IPS DF 6.9 (cell line): ENCODE measurements around the gene APOBEC3A.
A peak's percentile ranks its signal among the peaks of the same experiment; 100 is the strongest.

ENCODE experiments used
- DNase-seq: peaks from one replicate; pipeline ENCODE4 v3.0.0-alpha.2; 2013; ENCODE audit warnings: low read depth, low spot score
- H3K27ac ChIP-seq: one replicate; pipeline ENCODE4 v1.5.1; 2013; ENCODE audit warnings: low read length, control low read depth
- H3K27me3 ChIP-seq: 2 replicates; pipeline ENCODE4 v1.6.1; 2013; ENCODE audit warnings: mild to moderate bottlenecking, low read length; ENCODE audit not compliant: control insufficient read depth, insufficient read depth
- H3K36me3 ChIP-seq: 2 replicates; pipeline ENCODE4 v1.6.1; 2013; ENCODE audit warnings: low read length; ENCODE audit not compliant: control insufficient read depth, insufficient read depth
- H3K4me1 ChIP-seq: 2 replicates; pipeline ENCODE4 v1.6.1; 2013; ENCODE audit warnings: low read length; ENCODE audit not compliant: control insufficient read depth, insufficient read depth
- H3K4me3 ChIP-seq: 2 replicates; pipeline ENCODE4 v1.5.1; 2013; ENCODE audit warnings: mild to moderate bottlenecking, low read length
- H3K9me3 ChIP-seq: 2 replicates; pipeline ENCODE4 v1.6.1; 2013; ENCODE audit warnings: low read length, inconsistent platforms; ENCODE audit not compliant: control insufficient read depth, insufficient read depth
- WGBS: extraction: QIAGEN DNeasy Blood & Tissue Kit; methylation state at CpG from one replicate; pipeline ENCODE4 v1.1.7; 2013; ENCODE audit warnings: mixed read lengths, missing lambda C conversion rate; ENCODE audit not compliant: insufficient read length, insufficient coverage; 5-methylcytosine and 5-hydroxymethylcytosine counted together

Gene APOBEC3A

GRCh38 chr22:38927033-38927781 lies 30.2 kb upstream of the APOBEC3A start:
- Histone ChIP-seq H3K4me1 (no peaks in the 10 kb centered on the region), H3K36me3 (no peaks in the 10 kb centered on the region), H3K9me3 (no peaks in the 10 kb centered on the region), H3K27ac (no peak overlapping the region), H3K4me3 (peak overlapping the region; percentile 17; the same call in 1 of the 2 replicates), H3K27me3 (0 out of 2 replicates have a peak, but pooled peaks cover 2% of the 10 kb centered on the region)
- peak; percentile 48 for DNase-seq
- WGBS, result no CpG with 5 or more reads among the region's 39 CpGs

GRCh38 chr22:38930512-38930911 lies 26.9 kb upstream of the APOBEC3A start:
- H3K9me3 ChIP-seq, result no peaks in the 10 kb centered on the region
- no CpG with 5 or more reads among the region's 3 CpGs for WGBS
- no peak overlapping the region for H3K4me3 ChIP-seq
- no peak overlapping the region for H3K27ac ChIP-seq
- no peaks in the 10 kb centered on the region for H3K27me3 ChIP-seq
- DNase-seq, result no peak
- no peaks in the 10 kb centered on the region for H3K4me1 ChIP-seq
- H3K36me3 ChIP-seq, result no peaks in the 10 kb centered on the region

- no CpG with 5 or more reads among the region's 8 CpGs for WGBS
- H3K9me3 ChIP-seq, result no peaks in the 10 kb centered on the region
- H3K36me3 ChIP-seq, result no peaks in the 10 kb centered on the region
- no peaks in the 10 kb centered on the region for H3K4me1 ChIP-seq
- H3K27me3 ChIP-seq, result no peaks in the 10 kb centered on the region
- DNase-seq, result no peak
- H3K4me3 ChIP-seq, result no peak overlapping the region
- no peak overlapping the region for H3K27ac ChIP-seq
Observed at GRCh38 chr22:38935023-38935422, 22.4 kb upstream of the APOBEC3A start.

GRCh38 chr22:38935616-38936015 lies 21.8 kb upstream of the APOBEC3A start:
- no peaks in the 10 kb centered on the region for H3K36me3 ChIP-seq
- WGBS, result no CpG with 5 or more reads among the region's 13 CpGs
- no peak for DNase-seq
- H3K27me3 ChIP-seq, result no peaks in the 10 kb centered on the region
- H3K9me3 ChIP-seq, result no peaks in the 10 kb centered on the region
- no peak overlapping the region for H3K4me3 ChIP-seq
- H3K27ac ChIP-seq, result no peak overlapping the region
- H3K4me1 ChIP-seq, result no peaks in the 10 kb centered on the region

- Histone ChIP-seq H3K36me3 (no peaks in the 10 kb centered on the region), H3K27ac (no peak overlapping the region), H3K9me3 (no peaks in the 10 kb centered on the region), H3K4me1 (no peaks in the 10 kb centered on the region), H3K27me3 (no peaks in the 10 kb centered on the region), H3K4me3 (no peak overlapping the region)
- WGBS, result no CpG with 5 or more reads among the region's 17 CpGs
- no peak for DNase-seq
Observed at GRCh38 chr22:38936562-38936961, 20.8 kb upstream of the APOBEC3A start.

GRCh38 chr22:38937036-38937435 lies 20.4 kb upstream of the APOBEC3A start:
- H3K36me3 ChIP-seq, result no peaks in the 10 kb centered on the region
- H3K9me3 ChIP-seq, result no peaks in the 10 kb centered on the region
- H3K4me3 ChIP-seq, result no peak overlapping the region
- no peak overlapping the region for H3K27ac ChIP-seq
- no peak for DNase-seq
- H3K27me3 ChIP-seq, result no peaks in the 10 kb centered on the region
- H3K4me1 ChIP-seq, result no peaks in the 10 kb centered on the region
- no CpG with 5 or more reads among the region's 4 CpGs for WGBS

- Histone ChIP-seq H3K4me1 (no peaks in the 10 kb centered on the region), H3K27me3 (no peaks in the 10 kb centered on the region), H3K27ac (no peak overlapping the region), H3K4me3 (no peak overlapping the region), H3K36me3 (no peaks in the 10 kb centered on the region), H3K9me3 (no peaks in the 10 kb centered on the region)
- no peak for DNase-seq
- no CpG with 5 or more reads among the region's 12 CpGs for WGBS
Observed at GRCh38 chr22:38937541-38937940, 19.9 kb upstream of the APOBEC3A start.

- Histone ChIP-seq H3K9me3 (no peaks in the 10 kb centered on the region), H3K4me3 (no peak overlapping the region), H3K27ac (no peak overlapping the region), H3K27me3 (no peaks in the 10 kb centered on the region), H3K4me1 (no peaks in the 10 kb centered on the region), H3K36me3 (no peaks in the 10 kb centered on the region)
- no peak for DNase-seq
- WGBS, result no CpG with 5 or more reads among the region's 11 CpGs
Observed at GRCh38 chr22:38938221-38938620, 19.2 kb upstream of the APOBEC3A start.

- H3K27ac ChIP-seq, result no peak overlapping the region
- H3K4me1 ChIP-seq, result no peaks in the 10 kb centered on the region
- H3K27me3 ChIP-seq, result no peaks in the 10 kb centered on the region
- H3K36me3 ChIP-seq, result no peaks in the 10 kb centered on the region
- no CpG with 5 or more reads among the region's 7 CpGs for WGBS
- H3K9me3 ChIP-seq, result no peaks in the 10 kb centered on the region
- H3K4me3 ChIP-seq, result no peak overlapping the region
- no peak for DNase-seq
Observed at GRCh38 chr22:38938925-38939324, 18.5 kb upstream of the APOBEC3A start.

- Histone ChIP-seq H3K9me3 (no peaks in the 10 kb centered on the region), H3K4me1 (no peaks in the 10 kb centered on the region), H3K27me3 (no peaks in the 10 kb centered on the region), H3K36me3 (no peaks in the 10 kb centered on the region), H3K27ac (no peak overlapping the region), H3K4me3 (no peak overlapping the region)
- DNase-seq, result no peak
- no CpG with 5 or more reads among the region's 6 CpGs for WGBS
Observed at GRCh38 chr22:38940811-38941384, 16.5 kb upstream of the APOBEC3A start.
